Measurements from ENCODE around the gene ACOT9.
"Not testable (repeated sequence)": the region's sequence is repeated elsewhere in the genome, so short reads cannot be mapped to it uniquely, and the experiment has no call there.

The ACOT9 gene

GRCh38 chrX:23779025-23779424, 35.9 kb upstream of the ACOT9 start:
- H3K4me3 ChIP-seq (replicated peaks in 1 of 2; ENCODE audit: low read depth in 2 of 2, low read length in 2 of 2) = no peak overlapping the region
- DNase-seq (ENCODE audit: low read depth in 2 of 2) = peak; percentile 19 to 69
- TF ChIP-seq CTCF (IDR thresholded peaks at IDR 0.05; ENCODE audit: low read depth, low read length) = peak; percentile 11

- no peak for TF ChIP-seq CTCF (IDR thresholded peaks at IDR 0.05; ENCODE audit: low read depth, low read length)
- H3K4me3 ChIP-seq (replicated peaks in 1 of 2; ENCODE audit: low read depth in 2 of 2, low read length in 2 of 2) = no peak overlapping the region
- DNase-seq (ENCODE audit: low read depth in 2 of 2) = no peak
Measured at GRCh38 chrX:23776363-23776762, 33.3 kb upstream of the ACOT9 start.

GRCh38 chrX:23773601-23774175, 30.6 kb upstream of the ACOT9 start:
- peak in 1 of 2 donors; percentile 7 for DNase-seq (ENCODE audit: low read depth in 2 of 2)
- TF ChIP-seq CTCF (IDR thresholded peaks at IDR 0.05; ENCODE audit: low read depth, low read length) = no peak
- no peak overlapping the region for H3K4me3 ChIP-seq (replicated peaks in 1 of 2; ENCODE audit: low read depth in 2 of 2, low read length in 2 of 2)

- H3K4me3 ChIP-seq (replicated peaks in 1 of 2; ENCODE audit: low read depth in 2 of 2, low read length in 2 of 2); DNase-seq (ENCODE audit: low read depth in 2 of 2): not testable (repeated sequence)
Measured at GRCh38 chrX:23771086-23771485, 28.0 kb upstream of the ACOT9 start.

- no peak for TF ChIP-seq CTCF (IDR thresholded peaks at IDR 0.05; ENCODE audit: low read depth, low read length)
- DNase-seq (ENCODE audit: low read depth in 2 of 2) = no peak
- no peak overlapping the region for H3K4me3 ChIP-seq (replicated peaks in 1 of 2; ENCODE audit: low read depth in 2 of 2, low read length in 2 of 2)
Measured at GRCh38 chrX:23770142-23770541, 27.1 kb upstream of the ACOT9 start.

GRCh38 chrX:23766650-23767551, 23.8 kb upstream of the ACOT9 start:
- TF ChIP-seq CTCF (IDR thresholded peaks at IDR 0.05; ENCODE audit: low read depth, low read length) = no peak
- no peak for DNase-seq (ENCODE audit: low read depth in 2 of 2)
- no peak overlapping the region for H3K4me3 ChIP-seq (replicated peaks in 1 of 2; ENCODE audit: low read depth in 2 of 2, low read length in 2 of 2)

GRCh38 chrX:23765868-23766267, 22.8 kb upstream of the ACOT9 start:
- no peak overlapping the region for H3K4me3 ChIP-seq (replicated peaks in 1 of 2; ENCODE audit: low read depth in 2 of 2, low read length in 2 of 2)
- no peak for TF ChIP-seq CTCF (IDR thresholded peaks at IDR 0.05; ENCODE audit: low read depth, low read length)
- no peak for DNase-seq (ENCODE audit: low read depth in 2 of 2)
